Uterine smooth muscle cell (primary cell): ENCODE results near the gene FAM83D. TPM values are rescaled to one million over a fixed set of nuclear protein-coding genes. Genes with fewer than 3 reads are reported as not detected.

Experiments
- total RNA-seq: library from RNA; depleted of rRNA; stranded (reverse); fragments of >200 nt; gene quantifications from 2 replicates; pipeline ENCODE4 v1.2.3, GENCODE V29; 2014

FAM83D gene, protein sequence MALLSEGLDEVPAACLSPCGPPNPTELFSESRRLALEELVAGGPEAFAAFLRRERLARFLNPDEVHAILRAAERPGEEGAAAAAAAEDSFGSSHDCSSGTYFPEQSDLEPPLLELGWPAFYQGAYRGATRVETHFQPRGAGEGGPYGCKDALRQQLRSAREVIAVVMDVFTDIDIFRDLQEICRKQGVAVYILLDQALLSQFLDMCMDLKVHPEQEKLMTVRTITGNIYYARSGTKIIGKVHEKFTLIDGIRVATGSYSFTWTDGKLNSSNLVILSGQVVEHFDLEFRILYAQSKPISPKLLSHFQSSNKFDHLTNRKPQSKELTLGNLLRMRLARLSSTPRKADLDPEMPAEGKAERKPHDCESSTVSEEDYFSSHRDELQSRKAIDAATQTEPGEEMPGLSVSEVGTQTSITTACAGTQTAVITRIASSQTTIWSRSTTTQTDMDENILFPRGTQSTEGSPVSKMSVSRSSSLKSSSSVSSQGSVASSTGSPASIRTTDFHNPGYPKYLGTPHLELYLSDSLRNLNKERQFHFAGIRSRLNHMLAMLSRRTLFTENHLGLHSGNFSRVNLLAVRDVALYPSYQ
- 17.7 and 48.3 TPM in 2 replicates for total RNA-seq

DNA sequence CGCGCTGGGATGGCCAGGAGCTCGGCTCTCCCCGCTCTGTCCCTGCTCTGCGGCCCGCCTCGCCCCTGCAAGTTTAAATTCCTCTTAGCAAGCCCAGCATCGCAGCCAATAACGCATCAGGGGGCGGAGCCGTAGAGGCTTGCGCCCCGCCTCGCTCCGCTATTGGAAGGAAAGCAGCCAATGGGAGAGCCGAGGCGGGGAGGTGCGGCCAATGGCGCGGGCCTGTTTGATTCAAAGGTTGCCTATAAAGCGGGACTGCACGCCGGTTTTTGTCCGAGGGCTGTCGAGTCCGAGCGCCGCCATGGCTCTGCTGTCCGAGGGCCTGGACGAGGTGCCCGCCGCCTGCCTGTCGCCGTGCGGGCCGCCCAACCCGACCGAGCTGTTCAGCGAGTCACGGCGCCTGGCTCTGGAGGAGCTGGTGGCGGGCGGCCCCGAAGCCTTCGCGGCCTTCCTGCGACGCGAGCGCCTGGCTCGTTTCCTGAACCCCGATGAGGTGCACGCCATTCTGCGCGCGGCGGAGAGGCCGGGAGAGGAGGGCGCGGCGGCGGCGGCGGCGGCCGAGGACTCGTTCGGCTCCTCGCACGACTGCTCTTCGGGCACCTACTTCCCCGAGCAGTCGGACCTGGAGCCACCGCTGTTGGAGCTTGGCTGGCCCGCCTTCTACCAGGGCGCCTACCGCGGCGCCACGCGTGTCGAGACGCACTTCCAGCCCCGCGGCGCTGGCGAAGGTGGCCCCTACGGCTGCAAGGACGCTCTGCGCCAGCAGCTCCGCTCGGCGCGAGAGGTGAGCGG is at the start of gene FAM83D:
Gene FAM83D (plus strand): TSS at position 276 of the 792 bp plus-strand sequence. CDS start 26 bp downstream, at position 302.

DNA sequence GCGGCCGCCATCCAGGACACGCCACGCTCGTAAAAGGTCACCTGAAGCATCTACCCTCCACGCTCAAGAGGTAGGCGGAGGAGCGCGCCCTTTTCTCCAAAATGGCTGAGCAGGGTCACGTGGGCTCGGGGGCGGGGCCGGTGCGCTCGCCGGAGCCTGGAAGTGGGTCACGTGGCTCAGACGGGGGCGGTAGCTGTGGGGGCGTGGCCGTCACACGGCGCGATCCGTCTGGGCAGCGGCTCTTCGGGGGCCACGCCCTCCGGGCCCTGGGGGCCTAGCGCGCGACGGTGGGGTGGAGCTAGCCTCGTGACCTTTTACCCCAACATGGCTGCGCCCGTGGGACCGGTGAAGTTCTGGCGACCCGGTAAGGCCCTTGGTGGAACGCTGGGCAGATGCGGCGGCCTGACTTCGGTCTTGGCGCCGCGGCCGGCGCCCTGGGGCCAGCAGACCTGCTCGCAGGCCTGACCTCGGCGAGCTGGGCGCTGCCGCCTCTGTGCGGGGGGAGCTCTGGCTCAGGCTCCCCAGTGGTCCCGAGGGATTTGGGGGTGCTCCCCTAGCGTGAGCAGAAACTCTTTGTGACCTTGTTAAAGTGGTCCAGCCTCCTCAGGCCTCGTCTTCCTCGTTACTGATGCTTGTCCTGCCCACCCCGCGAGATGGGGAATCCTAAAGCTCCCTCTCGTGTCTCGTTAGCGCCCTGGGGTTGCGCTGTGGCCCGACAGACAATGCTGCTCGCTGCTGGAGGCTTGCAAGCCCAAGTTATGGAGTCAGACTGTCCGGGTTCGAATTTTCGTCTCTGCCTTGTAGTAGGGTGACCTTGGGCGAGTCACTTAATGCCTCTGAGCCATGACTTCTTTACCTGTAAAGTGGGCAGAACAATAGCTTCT is 36.1 kb downstream of the FAM83D start, which contains the start of gene DHX35:
Gene DHX35 (plus strand): TSS at position 301 of the 884 bp plus-strand sequence. CDS start 24 bp downstream, at position 325.

Other genes starting within 250 kb of the FAM83D start
- not detected in 2 replicates for gene SLC32A1, start 201.9 kb upstream of the FAM83D start, total RNA-seq
- gene ACTR5, start 178.0 kb upstream of the FAM83D start, total RNA-seq, result 7.6 and 8.9 TPM in 2 replicates
- gene PPP1R16B, start 120.7 kb upstream of the FAM83D start, total RNA-seq, result 0.12 and 5.3 TPM in 2 replicates
- gene DHX35, start 35.9 kb downstream of the FAM83D start, total RNA-seq, result 15.2 and 16.7 TPM in 2 replicates